Body of pancreas (tissue), 4 donors: ENCODE data around the gene GID8. TPM values are rescaled to one million over a fixed set of nuclear protein-coding genes. Genes with fewer than 3 reads are reported as not detected.

Source experiments
- ATAC-seq: fragments of 150-250 bp; one replicate; pipeline ENCODE4 v1.9.1; 2016
- DNase-seq, 4 donors: peaks; one replicate each; pipeline ENCODE4 v3.0.0-alpha.2; 2019
- H3K27ac ChIP-seq, 4 donors: fragments of 200-600 bp; sonication (generic); 1 replicate in 3 of 4; 2 replicates in 1 of 4; pipeline versions ENCODE4 v1.5.1 to v1.6.1; 2016 to 2019; ENCODE audit warnings: mild to moderate bottlenecking in 1 of 4, mixed read lengths in 1 of 4, moderate library complexity in 1 of 4
- H3K27me3 ChIP-seq, 2 donors: fragments of 200-600 bp; sonication (generic); one replicate each; pipeline ENCODE4 v1.6.0; 2016; ENCODE audit warnings: mild to moderate bottlenecking in 1 of 2
- H3K36me3 ChIP-seq, 2 donors: fragments of 200-600 bp; sonication (generic); replicated peaks in 1 of 2; 2 replicates each; pipeline ENCODE4 v1.5.1; 2016; ENCODE audit warnings: low read depth in 2 of 2; ENCODE audit not compliant: insufficient read depth in 1 of 2
- H3K4me1 ChIP-seq: fragments of 200-600 bp; sonication (generic); one replicate; pipeline ENCODE4 v1.6.0; 2016
- H3K4me3 ChIP-seq, 2 donors: fragments of 200-600 bp; sonication (generic); 1 replicate in 1 of 2; 2 replicates in 1 of 2; pipeline ENCODE4 v1.5.1; 2016 to 2019
- H3K9me3 ChIP-seq, 3 donors: fragments of 200-600 bp; sonication (generic); 1 replicate in 2 of 3; 2 replicates in 1 of 3; pipeline ENCODE4 v1.5.1; 2016
- CTCF ChIP-seq, 7 experiments: fragments of 450-650 bp in 4 of 7; fragments of 200-600 bp in 3 of 7; sonication (generic) in 3 of 7; IDR thresholded peaks; one replicate each; pipeline ENCODE4 v1.5.1; 2016 to 2019; ENCODE audit warnings: antibody characterized with exemption in 7 of 7
- POLR2A ChIP-seq, 3 donors: fragments of 450-650 bp; IDR thresholded peaks; one replicate each; pipeline ENCODE4 v1.6.1; 2016; ENCODE audit warnings: antibody characterized with exemption in 3 of 3, mild to moderate bottlenecking in 2 of 3
- WGBS, 2 donors: methylation state at CpG; one replicate each; pipeline ENCODE4 v1.1.5; 2017; 5-methylcytosine and 5-hydroxymethylcytosine counted together
- intact Hi-C: fragments of 100-400 bp; cut with DNase I; formaldehyde crosslinking; loops from one replicate; pipeline ENCODE4 v1.15.1; 2023
- total RNA-seq, 2 donors: library from RNA; depleted of rRNA; stranded (reverse); fragments of >200 nt; gene quantifications; one replicate each; pipeline ENCODE4 v1.1.0, GENCODE V29; 2016

GID8 gene
- total RNA-seq, 2 donors from 2014 or later, result 26.2 to 29.7 TPM

- Histone ChIP-seq H3K36me3 (peaks cover 0 to 25% of the 10 kb centered on the region in 2 donors), H3K9me3 (no peaks in the 10 kb centered on the region), H3K27me3 (no peaks in the 10 kb centered on the region), H3K4me1 (peaks cover 9% of the 10 kb centered on the region), H3K27ac (no peak overlapping the region), H3K4me3 (no peak overlapping the region)
- intact Hi-C loops, result no loop called here
- TF ChIP-seq CTCF (IDR thresholded peaks at IDR 0.05), result peak in 1 of 7 experiments; percentile 9
- TF ChIP-seq POLR2A (IDR thresholded peaks at IDR 0.05), result no peak
- 32 to 35% methylated on average over 9 to 10 of the region's 10 CpGs for WGBS, 2 donors
- ATAC-seq (peak; percentile 40), DNase-seq (peak in 2 of 4 donors; percentile 53 to 61)
Measured at GRCh38 chr20:62946918-62947317, 9.0 kb downstream of the GID8 start.

GRCh38 chr20:62947532-62948300 lies 9.8 kb downstream of the GID8 start:
- no peak overlapping the region for H3K27ac ChIP-seq
- H3K36me3 ChIP-seq, result peaks cover 0 to 25% of the 10 kb centered on the region in 2 donors
- intact Hi-C loops, result no loop called here
- 90 to 92% methylated on average over 17 of the region's 17 CpGs for WGBS, 2 donors
- TF ChIP-seq CTCF (IDR thresholded peaks at IDR 0.05), result no peak
- TF ChIP-seq POLR2A (IDR thresholded peaks at IDR 0.05), result no peak
- H3K27me3 ChIP-seq, result no peaks in the 10 kb centered on the region
- no peak for DNase-seq
- no peaks in the 10 kb centered on the region for H3K9me3 ChIP-seq
- H3K4me1 ChIP-seq, result peaks cover 16% of the 10 kb centered on the region
- ATAC-seq, result no peak
- H3K4me3 ChIP-seq, result no peak overlapping the region

- WGBS, 2 donors, result 96 to 97% methylated on average over 5 to 6 of the region's 6 CpGs
- TF ChIP-seq POLR2A (IDR thresholded peaks at IDR 0.05), result no peak
- TF ChIP-seq CTCF (IDR thresholded peaks at IDR 0.05), result no peak
- H3K4me3 ChIP-seq, result no peak overlapping the region
- H3K27ac ChIP-seq, result no peak overlapping the region
- intact Hi-C loops, result no loop called here
- peaks cover 16% of the 10 kb centered on the region for H3K4me1 ChIP-seq
- H3K36me3 ChIP-seq, result peaks cover 0 to 16% of the 10 kb centered on the region in 2 donors
- no peaks in the 10 kb centered on the region for H3K9me3 ChIP-seq
- DNase-seq (no peak), ATAC-seq (no peak)
- H3K27me3 ChIP-seq, result no peaks in the 10 kb centered on the region
Measured at GRCh38 chr20:62949153-62949821, 11.3 kb downstream of the GID8 start.

GRCh38 chr20:62949962-62950361 lies 12.0 kb downstream of the GID8 start:
- Histone ChIP-seq H3K4me3 (no peak overlapping the region), H3K27me3 (no peaks in the 10 kb centered on the region), H3K27ac (no peak overlapping the region), H3K4me1 (peaks cover 16% of the 10 kb centered on the region), H3K36me3 (peaks cover 0 to 9% of the 10 kb centered on the region in 2 donors), H3K9me3 (no peaks in the 10 kb centered on the region)
- ATAC-seq (no peak), DNase-seq (no peak)
- intact Hi-C loops, result no loop called here
- no peak for TF ChIP-seq POLR2A (IDR thresholded peaks at IDR 0.05)
- TF ChIP-seq CTCF (IDR thresholded peaks at IDR 0.05), result no peak
- 93 to 98% methylated on average over 9 to 12 of the region's 12 CpGs for WGBS, 2 donors
